ENCODE measurements around the gene MYO5A. TPM values are rescaled to one million over a fixed set of nuclear protein-coding genes. Genes with fewer than 3 reads are reported as not detected.

Gene MYO5A
- polyA plus RNA-seq, 1 of the 3 experiments (the other 2 are of a cell fraction) = 11.0 TPM

DNA sequence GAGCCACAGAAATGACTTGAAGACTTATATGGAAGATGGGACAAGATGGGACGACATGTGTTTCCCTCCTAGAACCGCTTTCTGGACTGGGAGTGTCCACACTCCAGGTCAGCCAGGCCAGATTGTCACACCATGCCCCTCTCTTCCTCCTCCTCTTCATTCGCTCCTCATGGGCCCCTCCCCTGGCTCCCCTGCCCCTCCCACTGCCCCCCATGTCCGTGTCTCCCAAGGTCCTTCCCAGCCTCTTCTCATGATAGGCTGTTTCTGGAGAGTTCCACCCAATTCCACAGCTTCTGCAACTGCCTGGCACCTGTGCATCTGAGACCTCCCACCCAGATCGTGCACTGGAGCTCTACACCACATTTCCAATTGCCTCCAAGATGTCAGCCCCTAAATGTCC, 239.7 kb downstream of the MYO5A start:
- no peaks in the 10 kb centered on the region for H3K36me3 ChIP-seq (replicated peaks in 1 of 2; ENCODE audit: control insufficient read depth in 1 of 2, insufficient read depth in 2 of 2, low read length in 1 of 2)
- H3K4me3 ChIP-seq (ENCODE audit: low read depth in 2 of 2, low read length in 1 of 2) = no peak overlapping the region
- no peaks in the 10 kb centered on the region for H3K9me2 ChIP-seq
- POLR2A ChIA-PET = no interaction called here
- DNase-seq = no peak
- 72% methylated on average over 5 of the region's 5 CpGs for WGBS (ENCODE audit: low lambda C conversion rate)
- H3F3A ChIP-seq (replicated peaks; ENCODE audit: insufficient read depth) = no peaks in the 10 kb centered on the region
- no peaks in the 10 kb centered on the region for H4K20me1 ChIP-seq (ENCODE audit: insufficient read depth)
- H3K27ac ChIP-seq (ENCODE audit: low read depth in 2 of 2, low read length in 1 of 2) = no peak overlapping the region
- no peak overlapping the region for H2AFZ ChIP-seq (ENCODE audit: low read depth)
- H3K4me2 ChIP-seq = no peak overlapping the region
- CTCF ChIA-PET = interaction anchor here (1.3 kb wide), 1 partner anchor 22 kb away, joined by 4 read pairs; no protein-coding TSS in a partner anchor
- no peaks in the 10 kb centered on the region for H3K79me2 ChIP-seq (ENCODE audit: insufficient read depth)
- H3K27me3 ChIP-seq (ENCODE audit: insufficient read depth) = no peaks in the 10 kb centered on the region
- no peaks in the 10 kb centered on the region for H3K4me1 ChIP-seq (ENCODE audit: control insufficient read depth in 1 of 2, insufficient read depth in 2 of 2, low read depth in 1 of 2, low read length in 1 of 2)
- H3K9me3 ChIP-seq = no peaks in the 10 kb centered on the region
- H3K9ac ChIP-seq = no peak overlapping the region
- TF ChIP-seq RCOR1 (IDR thresholded peaks at IDR 0.05; ENCODE audit: low read length) (no peak), EZH2phosphoT487 (IDR thresholded peaks at IDR 0.05; ENCODE audit: borderline replicate concordance, low read depth) (no peak), TCF12 (IDR thresholded peaks at IDR 0.05) (no peak), GATA2 (CRISPR knock-in tag; IDR thresholded peaks at IDR 0.05) (no peak), NFIC (IDR thresholded peaks at IDR 0.05; ENCODE audit: borderline replicate concordance) (no peak), POLR2AphosphoS5 (IDR thresholded peaks at IDR 0.05; ENCODE audit: low read depth, low read length) (no peak)
- TF ChIP-seq, protein P1, sequence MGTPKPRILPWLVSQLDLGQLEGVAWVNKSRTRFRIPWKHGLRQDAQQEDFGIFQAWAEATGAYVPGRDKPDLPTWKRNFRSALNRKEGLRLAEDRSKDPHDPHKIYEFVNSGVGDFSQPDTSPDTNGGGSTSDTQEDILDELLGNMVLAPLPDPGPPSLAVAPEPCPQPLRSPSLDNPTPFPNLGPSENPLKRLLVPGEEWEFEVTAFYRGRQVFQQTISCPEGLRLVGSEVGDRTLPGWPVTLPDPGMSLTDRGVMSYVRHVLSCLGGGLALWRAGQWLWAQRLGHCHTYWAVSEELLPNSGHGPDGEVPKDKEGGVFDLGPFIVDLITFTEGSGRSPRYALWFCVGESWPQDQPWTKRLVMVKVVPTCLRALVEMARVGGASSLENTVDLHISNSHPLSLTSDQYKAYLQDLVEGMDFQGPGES (IDR thresholded peaks at IDR 0.05; ENCODE audit: low read depth, low read length) = no peak

DNA sequence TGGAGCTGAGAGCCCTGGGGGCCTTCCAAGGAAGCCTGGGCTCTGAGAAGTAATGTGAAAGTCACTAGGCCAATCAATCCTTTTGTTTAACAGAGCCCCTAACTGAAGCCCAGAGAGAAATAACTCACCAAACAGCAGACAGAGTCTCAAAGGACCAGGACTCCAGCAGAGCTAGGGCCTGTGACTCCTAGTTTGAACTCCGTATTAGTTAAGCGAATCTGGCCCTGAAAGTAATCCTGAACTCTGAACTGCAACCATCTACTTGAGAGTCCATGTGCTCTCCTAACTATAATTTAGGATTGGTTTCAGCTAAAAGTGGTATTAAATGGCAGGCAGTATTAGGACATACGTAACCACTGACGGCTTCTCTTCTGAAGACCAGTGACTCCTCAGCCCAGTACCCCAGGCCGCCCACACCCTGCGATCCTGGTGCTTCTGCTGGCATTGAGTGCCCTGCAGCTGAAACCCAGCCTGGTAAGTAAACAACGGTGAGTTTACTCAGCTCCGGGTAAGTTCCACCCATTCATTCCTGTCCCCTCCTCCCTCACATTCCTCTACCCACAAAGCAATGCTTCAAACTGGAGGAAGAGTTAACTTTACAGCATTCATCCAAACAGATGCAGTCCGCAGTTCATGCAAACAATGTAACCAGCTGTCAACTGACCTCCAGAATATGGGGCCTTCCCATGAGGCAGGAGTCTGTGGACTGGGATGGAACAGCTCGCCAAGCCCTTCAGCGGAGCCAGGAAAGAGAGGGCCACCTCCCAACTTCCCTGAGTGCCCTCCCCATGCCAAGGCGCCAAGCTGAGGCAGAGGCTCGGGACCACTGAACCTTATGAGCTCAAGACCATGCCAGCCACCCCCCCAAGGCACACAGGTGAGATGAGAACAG, 240.4 kb downstream of the MYO5A start:
- ChIA-PET POLR2A (no interaction called here), CTCF (interaction anchor here (1.3 kb wide), 1 partner anchor 22 kb away, joined by 4 read pairs; no protein-coding TSS in a partner anchor)
- Histone ChIP-seq H3K79me2 (ENCODE audit: insufficient read depth) (no peaks in the 10 kb centered on the region), H3F3A (replicated peaks; ENCODE audit: insufficient read depth) (no peaks in the 10 kb centered on the region), H2AFZ (ENCODE audit: low read depth) (no peak overlapping the region), H3K27me3 (ENCODE audit: insufficient read depth) (no peaks in the 10 kb centered on the region), H3K9ac (no peak overlapping the region), H3K4me1 (ENCODE audit: control insufficient read depth in 1 of 2, insufficient read depth in 2 of 2, low read depth in 1 of 2, low read length in 1 of 2) (no peaks in the 10 kb centered on the region), H3K9me2 (no peaks in the 10 kb centered on the region), H3K4me2 (no peak overlapping the region), H3K36me3 (replicated peaks in 1 of 2; ENCODE audit: control insufficient read depth in 1 of 2, insufficient read depth in 2 of 2, low read length in 1 of 2) (no peaks in the 10 kb centered on the region), H3K4me3 (ENCODE audit: low read depth in 2 of 2, low read length in 1 of 2) (no peak overlapping the region), H3K27ac (ENCODE audit: low read depth in 2 of 2, low read length in 1 of 2) (no peak overlapping the region), H4K20me1 (ENCODE audit: insufficient read depth) (no peaks in the 10 kb centered on the region), H3K9me3 (no peaks in the 10 kb centered on the region)
- DNase-seq = no peak
- TF ChIP-seq TAF1 (IDR thresholded peaks at IDR 0.05; ENCODE audit: borderline replicate concordance, low read depth, low read length) = no peak
- TF ChIP-seq, protein P2, sequence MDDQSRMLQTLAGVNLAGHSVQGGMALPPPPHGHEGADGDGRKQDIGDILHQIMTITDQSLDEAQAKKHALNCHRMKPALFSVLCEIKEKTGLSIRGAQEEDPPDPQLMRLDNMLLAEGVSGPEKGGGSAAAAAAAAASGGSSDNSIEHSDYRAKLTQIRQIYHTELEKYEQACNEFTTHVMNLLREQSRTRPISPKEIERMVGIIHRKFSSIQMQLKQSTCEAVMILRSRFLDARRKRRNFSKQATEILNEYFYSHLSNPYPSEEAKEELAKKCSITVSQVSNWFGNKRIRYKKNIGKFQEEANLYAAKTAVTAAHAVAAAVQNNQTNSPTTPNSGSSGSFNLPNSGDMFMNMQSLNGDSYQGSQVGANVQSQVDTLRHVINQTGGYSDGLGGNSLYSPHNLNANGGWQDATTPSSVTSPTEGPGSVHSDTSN (IDR thresholded peaks at IDR 0.05) = no peak
- TF ChIP-seq RAD21 (IDR thresholded peaks at IDR 0.05; ENCODE audit: low read length) = no peak
- TF ChIP-seq TCF12 (IDR thresholded peaks at IDR 0.05) = no peak
- no peak for TF ChIP-seq MXI1 (IDR thresholded peaks at IDR 0.05; ENCODE audit: low read depth, low read length)
- TF ChIP-seq, protein P3, sequence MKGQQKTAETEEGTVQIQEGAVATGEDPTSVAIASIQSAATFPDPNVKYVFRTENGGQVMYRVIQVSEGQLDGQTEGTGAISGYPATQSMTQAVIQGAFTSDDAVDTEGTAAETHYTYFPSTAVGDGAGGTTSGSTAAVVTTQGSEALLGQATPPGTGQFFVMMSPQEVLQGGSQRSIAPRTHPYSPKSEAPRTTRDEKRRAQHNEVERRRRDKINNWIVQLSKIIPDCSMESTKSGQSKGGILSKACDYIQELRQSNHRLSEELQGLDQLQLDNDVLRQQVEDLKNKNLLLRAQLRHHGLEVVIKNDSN (IDR thresholded peaks at IDR 0.05; ENCODE audit: borderline replicate concordance, low read depth) = no peak
- TF ChIP-seq FOSL2 (IDR thresholded peaks at IDR 0.05; ENCODE audit: borderline replicate concordance, low read depth) = no peak
- TF ChIP-seq EZH2phosphoT487 (IDR thresholded peaks at IDR 0.05; ENCODE audit: borderline replicate concordance, low read depth) = no peak
- TF ChIP-seq GATA2 (CRISPR knock-in tag; IDR thresholded peaks at IDR 0.05) = no peak
- no peak for TF ChIP-seq RFX5 (IDR thresholded peaks at IDR 0.05; ENCODE audit: low read length)
- TF ChIP-seq SIN3A (IDR thresholded peaks at IDR 0.05; ENCODE audit: borderline replicate concordance, low read depth, low read length) = no peak
- no peak for TF ChIP-seq RCOR1 (IDR thresholded peaks at IDR 0.05; ENCODE audit: low read length)
- no peak for TF ChIP-seq MEF2A (IDR thresholded peaks at IDR 0.05; ENCODE audit: borderline replicate concordance, low read depth)
- no peak for TF ChIP-seq YY1 (IDR thresholded peaks at IDR 0.05; ENCODE audit: low read depth)
- WGBS (ENCODE audit: low lambda C conversion rate) = 69% methylated on average over 5 of the region's 13 CpGs

Measured in SK-N-SH (cell line).